ENCODE data around the gene TRPC4AP.

The TRPC4AP gene

GRCh38 chr20:35007413-35007812 is 85.2 kb downstream of the TRPC4AP start:
- TF ChIP-seq, protein P1, sequence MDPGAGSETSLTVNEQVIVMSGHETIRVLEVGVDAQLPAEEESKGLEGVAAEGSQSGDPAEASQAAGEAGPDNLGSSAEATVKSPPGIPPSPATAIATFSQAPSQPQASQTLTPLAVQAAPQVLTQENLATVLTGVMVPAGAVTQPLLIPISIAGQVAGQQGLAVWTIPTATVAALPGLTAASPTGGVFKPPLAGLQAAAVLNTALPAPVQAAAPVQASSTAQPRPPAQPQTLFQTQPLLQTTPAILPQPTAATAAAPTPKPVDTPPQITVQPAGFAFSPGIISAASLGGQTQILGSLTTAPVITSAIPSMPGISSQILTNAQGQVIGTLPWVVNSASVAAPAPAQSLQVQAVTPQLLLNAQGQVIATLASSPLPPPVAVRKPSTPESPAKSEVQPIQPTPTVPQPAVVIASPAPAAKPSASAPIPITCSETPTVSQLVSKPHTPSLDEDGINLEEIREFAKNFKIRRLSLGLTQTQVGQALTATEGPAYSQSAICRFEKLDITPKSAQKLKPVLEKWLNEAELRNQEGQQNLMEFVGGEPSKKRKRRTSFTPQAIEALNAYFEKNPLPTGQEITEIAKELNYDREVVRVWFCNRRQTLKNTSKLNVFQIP (CRISPR knock-in tag; IDR thresholded peaks at IDR 0.05; ENCODE audit: borderline replicate concordance, low read depth): no peak
- TF ChIP-seq CSDC2 (CRISPR knock-in tag; IDR thresholded peaks at IDR 0.05) (no peak), ZNF70 (CRISPR knock-in tag; IDR thresholded peaks at IDR 0.05) (no peak), ARNTL (CRISPR knock-in tag; IDR thresholded peaks at IDR 0.05; ENCODE audit: borderline replicate concordance, low read depth) (no peak), BACH2 (CRISPR knock-in tag; IDR thresholded peaks at IDR 0.05; ENCODE audit: borderline replicate concordance) (no peak), PATZ1 (CRISPR knock-in tag; IDR thresholded peaks at IDR 0.05; ENCODE audit: borderline replicate concordance) (no peak)

DNA sequence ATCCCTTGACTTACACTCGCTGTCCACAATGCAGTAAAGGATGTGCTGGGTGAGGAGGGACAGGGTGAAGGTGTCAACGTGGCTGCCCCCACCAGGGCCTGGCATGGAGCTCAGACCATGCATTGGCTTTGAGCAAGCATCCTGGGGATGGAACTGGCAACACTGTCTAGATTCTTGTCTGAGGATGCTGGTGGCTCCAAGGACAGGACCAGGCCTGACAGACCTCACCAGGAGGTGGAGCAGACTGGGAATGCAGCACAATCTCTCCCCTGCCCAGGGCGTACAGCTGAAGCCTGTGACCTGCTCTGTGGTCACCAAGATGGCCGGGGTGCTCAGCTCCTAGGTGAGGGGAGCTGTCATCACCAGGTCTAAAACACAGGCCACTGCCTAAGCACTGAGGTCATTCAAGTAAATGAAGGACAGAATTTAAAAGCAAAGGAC is 86.1 kb downstream of the TRPC4AP start:
- ATAC-seq: no peak
- TF ChIP-seq ARNTL (CRISPR knock-in tag; IDR thresholded peaks at IDR 0.05; ENCODE audit: borderline replicate concordance, low read depth) (no peak), SNAI2 (CRISPR knock-in tag; IDR thresholded peaks at IDR 0.05) (no peak), OSR1 (CRISPR knock-in tag; IDR thresholded peaks at IDR 0.05) (no peak), ISL1 (CRISPR knock-in tag; IDR thresholded peaks at IDR 0.05) (no peak), PATZ1 (CRISPR knock-in tag; IDR thresholded peaks at IDR 0.05; ENCODE audit: borderline replicate concordance) (no peak), PPARA (CRISPR knock-in tag; IDR thresholded peaks at IDR 0.05; ENCODE audit: borderline replicate concordance) (no peak), ZNF70 (CRISPR knock-in tag; IDR thresholded peaks at IDR 0.05) (no peak)
- TF ChIP-seq, protein P2, sequence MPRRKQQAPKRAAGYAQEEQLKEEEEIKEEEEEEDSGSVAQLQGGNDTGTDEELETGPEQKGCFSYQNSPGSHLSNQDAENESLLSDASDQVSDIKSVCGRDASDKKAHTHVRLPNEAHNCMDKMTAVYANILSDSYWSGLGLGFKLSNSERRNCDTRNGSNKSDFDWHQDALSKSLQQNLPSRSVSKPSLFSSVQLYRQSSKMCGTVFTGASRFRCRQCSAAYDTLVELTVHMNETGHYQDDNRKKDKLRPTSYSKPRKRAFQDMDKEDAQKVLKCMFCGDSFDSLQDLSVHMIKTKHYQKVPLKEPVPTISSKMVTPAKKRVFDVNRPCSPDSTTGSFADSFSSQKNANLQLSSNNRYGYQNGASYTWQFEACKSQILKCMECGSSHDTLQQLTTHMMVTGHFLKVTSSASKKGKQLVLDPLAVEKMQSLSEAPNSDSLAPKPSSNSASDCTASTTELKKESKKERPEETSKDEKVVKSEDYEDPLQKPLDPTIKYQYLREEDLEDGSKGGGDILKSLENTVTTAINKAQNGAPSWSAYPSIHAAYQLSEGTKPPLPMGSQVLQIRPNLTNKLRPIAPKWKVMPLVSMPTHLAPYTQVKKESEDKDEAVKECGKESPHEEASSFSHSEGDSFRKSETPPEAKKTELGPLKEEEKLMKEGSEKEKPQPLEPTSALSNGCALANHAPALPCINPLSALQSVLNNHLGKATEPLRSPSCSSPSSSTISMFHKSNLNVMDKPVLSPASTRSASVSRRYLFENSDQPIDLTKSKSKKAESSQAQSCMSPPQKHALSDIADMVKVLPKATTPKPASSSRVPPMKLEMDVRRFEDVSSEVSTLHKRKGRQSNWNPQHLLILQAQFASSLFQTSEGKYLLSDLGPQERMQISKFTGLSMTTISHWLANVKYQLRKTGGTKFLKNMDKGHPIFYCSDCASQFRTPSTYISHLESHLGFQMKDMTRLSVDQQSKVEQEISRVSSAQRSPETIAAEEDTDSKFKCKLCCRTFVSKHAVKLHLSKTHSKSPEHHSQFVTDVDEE (CRISPR knock-in tag; IDR thresholded peaks at IDR 0.05): no peak

More at GRCh38 chr20:35007413-35007812, 85.2 kb downstream of the TRPC4AP start:
- no peak for ATAC-seq

DNA sequence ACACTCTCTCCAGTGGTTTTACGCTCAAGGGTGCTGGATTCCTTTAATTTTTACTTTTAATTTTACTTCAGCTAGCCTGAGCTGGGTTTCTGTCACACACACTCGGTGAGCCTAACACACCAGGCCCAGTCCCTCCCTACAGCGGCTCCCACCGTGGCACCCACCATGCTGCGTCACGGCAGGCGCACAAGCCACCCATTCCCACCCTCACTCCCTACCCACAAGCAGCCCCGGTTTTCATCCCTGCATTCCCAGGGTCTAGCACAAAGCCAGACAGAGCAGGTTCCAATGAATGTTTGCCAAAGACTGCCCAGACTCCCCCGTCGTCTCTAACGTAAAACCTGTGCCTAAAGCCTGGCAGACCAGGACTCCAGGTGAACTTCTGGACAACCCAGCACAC is 86.6 kb downstream of the TRPC4AP start:
- ATAC-seq: no peak
- no peak for TF ChIP-seq ESRRG (CRISPR knock-in tag; IDR thresholded peaks at IDR 0.05)
- TF ChIP-seq ZNF8 (CRISPR knock-in tag; IDR thresholded peaks at IDR 0.05): no peak
- TF ChIP-seq, protein P3, sequence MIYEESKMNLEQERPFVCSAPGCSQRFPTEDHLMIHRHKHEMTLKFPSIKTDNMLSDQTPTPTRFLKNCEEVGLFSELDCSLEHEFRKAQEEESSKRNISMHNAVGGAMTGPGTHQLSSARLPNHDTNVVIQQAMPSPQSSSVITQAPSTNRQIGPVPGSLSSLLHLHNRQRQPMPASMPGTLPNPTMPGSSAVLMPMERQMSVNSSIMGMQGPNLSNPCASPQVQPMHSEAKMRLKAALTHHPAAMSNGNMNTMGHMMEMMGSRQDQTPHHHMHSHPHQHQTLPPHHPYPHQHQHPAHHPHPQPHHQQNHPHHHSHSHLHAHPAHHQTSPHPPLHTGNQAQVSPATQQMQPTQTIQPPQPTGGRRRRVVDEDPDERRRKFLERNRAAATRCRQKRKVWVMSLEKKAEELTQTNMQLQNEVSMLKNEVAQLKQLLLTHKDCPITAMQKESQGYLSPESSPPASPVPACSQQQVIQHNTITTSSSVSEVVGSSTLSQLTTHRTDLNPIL (CRISPR knock-in tag; IDR thresholded peaks at IDR 0.05; ENCODE audit: low read depth): no peak
- TF ChIP-seq, protein P2 (CRISPR knock-in tag; IDR thresholded peaks at IDR 0.05): no peak
- no peak for TF ChIP-seq ISL1 (CRISPR knock-in tag; IDR thresholded peaks at IDR 0.05)
- TF ChIP-seq SNAI2 (CRISPR knock-in tag; IDR thresholded peaks at IDR 0.05): no peak
- TF ChIP-seq ZC3H10 (CRISPR knock-in tag; IDR thresholded peaks at IDR 0.05): no peak
- no peak for TF ChIP-seq TCF4 (CRISPR knock-in tag; IDR thresholded peaks at IDR 0.05; ENCODE audit: borderline replicate concordance)
- no peak for TF ChIP-seq ZNF565 (CRISPR knock-in tag; conservative IDR thresholded peaks at IDR 0.05; ENCODE audit: low read depth)
- TF ChIP-seq PPARA (CRISPR knock-in tag; IDR thresholded peaks at IDR 0.05; ENCODE audit: borderline replicate concordance): no peak
- no peak for TF ChIP-seq ZFP30 (CRISPR knock-in tag; IDR thresholded peaks at IDR 0.05)
- TF ChIP-seq ZFP3 (CRISPR knock-in tag; IDR thresholded peaks at IDR 0.05): no peak
- no peak for TF ChIP-seq CSRNP3 (CRISPR knock-in tag; IDR thresholded peaks at IDR 0.05)
- TF ChIP-seq OSR1 (CRISPR knock-in tag; IDR thresholded peaks at IDR 0.05): no peak
- TF ChIP-seq PATZ1 (CRISPR knock-in tag; IDR thresholded peaks at IDR 0.05; ENCODE audit: borderline replicate concordance): no peak
- no peak for TF ChIP-seq CSDC2 (CRISPR knock-in tag; IDR thresholded peaks at IDR 0.05)
- TF ChIP-seq GLIS3 (CRISPR knock-in tag; IDR thresholded peaks at IDR 0.05): no peak
